Liver (tissue), 9 donors: Measurements from ENCODE around the gene KRT36. TPM values are rescaled to one million over a fixed set of nuclear protein-coding genes. Genes with fewer than 3 reads are reported as not detected.

Source experiments
- DNase-seq: peaks from one replicate; pipeline ENCODE4 v3.0.0-alpha.2; 2017; ENCODE audit warnings: low spot score
- H3K27ac ChIP-seq, 2 donors: one replicate each; pipeline ENCODE4 v1.7.0; 2013; ENCODE audit warnings: inconsistent platforms in 2 of 2, low read length in 2 of 2, control low read depth in 1 of 2, low read depth in 1 of 2, mild to moderate bottlenecking in 1 of 2
- H3K27me3 ChIP-seq, 4 donors: one replicate each; pipeline versions ENCODE4 v1.6.1 to v1.7.0; 2013; ENCODE audit warnings: low read length in 3 of 4, inconsistent platforms in 1 of 4, mild to moderate bottlenecking in 1 of 4, moderate library complexity in 1 of 4; ENCODE audit not compliant: control insufficient read depth in 4 of 4, insufficient read depth in 4 of 4
- H3K36me3 ChIP-seq, 4 donors: one replicate each; pipeline versions ENCODE4 v1.6.1 to v1.7.0; 2013; ENCODE audit warnings: low read length in 3 of 4, mild to moderate bottlenecking in 3 of 4, low read depth in 1 of 4, moderate library complexity in 1 of 4; ENCODE audit not compliant: control insufficient read depth in 4 of 4, insufficient read depth in 3 of 4
- H3K4me1 ChIP-seq, 4 donors: one replicate each; pipeline versions ENCODE4 v1.6.1 to v1.7.0; 2013; ENCODE audit warnings: low read length in 3 of 4, mild to moderate bottlenecking in 3 of 4, moderate library complexity in 1 of 4; ENCODE audit not compliant: control insufficient read depth in 4 of 4, insufficient read depth in 4 of 4
- H3K4me3 ChIP-seq, 3 donors: one replicate each; pipeline versions ENCODE4 v1.6.1 to v1.7.0; 2013; ENCODE audit warnings: low read length in 3 of 3, control low read depth in 1 of 3, low read depth in 1 of 3, mild to moderate bottlenecking in 1 of 3
- H3K9ac ChIP-seq, 2 donors: one replicate each; pipeline ENCODE4 v1.7.0; 2013; ENCODE audit warnings: low read length in 2 of 2, mild to moderate bottlenecking in 2 of 2, moderate library complexity in 2 of 2, control low read depth in 1 of 2, low read depth in 1 of 2
- H3K9me3 ChIP-seq, 4 donors: one replicate each; pipeline versions ENCODE4 v1.6.1 to v1.7.0; 2013; ENCODE audit warnings: low read length in 3 of 4; ENCODE audit not compliant: control insufficient read depth in 4 of 4
- ATF3 ChIP-seq: IDR thresholded peaks from 2 replicates; pipeline ENCODE4 v1.6.1; 2016; ENCODE audit warnings: antibody characterized with exemption
- EGR1 ChIP-seq, 2 donors: IDR thresholded peaks; 2 replicates each; pipeline ENCODE4 v1.6.1; 2016 to 2018; ENCODE audit warnings: antibody characterized with exemption in 2 of 2, low read depth in 2 of 2
- FOXA1 ChIP-seq: IDR thresholded peaks from 2 replicates; pipeline ENCODE4 v1.6.1; 2016; ENCODE audit warnings: antibody characterized with exemption
- FOXA2 ChIP-seq: IDR thresholded peaks from 2 replicates; pipeline ENCODE4 v1.6.1; 2016; ENCODE audit warnings: antibody characterized with exemption
- GABPA ChIP-seq, 2 donors: IDR thresholded peaks in 1 of 2; conservative IDR thresholded peaks in 1 of 2; 2 replicates each; pipeline ENCODE4 v1.6.1; 2016; ENCODE audit warnings: antibody characterized with exemption in 2 of 2, mild to moderate bottlenecking in 1 of 2, moderate library complexity in 1 of 2
- HNF4A ChIP-seq, 2 donors: conservative IDR thresholded peaks; 2 replicates each; pipeline ENCODE4 v1.6.1; 2016; ENCODE audit warnings: antibody characterized with exemption in 2 of 2, mild to moderate bottlenecking in 2 of 2
- HNF4G ChIP-seq: IDR thresholded peaks from 2 replicates; pipeline ENCODE4 v1.6.1; 2016; ENCODE audit warnings: antibody characterized with exemption
- JUND ChIP-seq, 2 donors: IDR thresholded peaks; 2 replicates each; pipeline ENCODE4 v1.6.1; 2016; ENCODE audit warnings: antibody characterized with exemption in 2 of 2
- NR2F2 ChIP-seq: IDR thresholded peaks from 2 replicates; pipeline ENCODE4 v1.6.1; 2016; ENCODE audit warnings: antibody characterized with exemption
- RAD21 ChIP-seq, 2 donors: IDR thresholded peaks; 2 replicates each; pipeline ENCODE4 v1.6.1; 2016; ENCODE audit warnings: antibody characterized with exemption in 2 of 2, mild to moderate bottlenecking in 2 of 2
- REST ChIP-seq: IDR thresholded peaks from 2 replicates; pipeline ENCODE4 v1.6.1; 2016; ENCODE audit warnings: antibody characterized with exemption, mild to moderate bottlenecking
- RXRA ChIP-seq, 2 donors: IDR thresholded peaks; 2 replicates each; pipeline ENCODE4 v1.6.1; 2017 to 2018; ENCODE audit warnings: antibody characterized with exemption in 2 of 2, mild to moderate bottlenecking in 1 of 2
- SP1 ChIP-seq: IDR thresholded peaks from 2 replicates; pipeline ENCODE4 v1.6.1; 2018; ENCODE audit warnings: antibody characterized with exemption, mild to moderate bottlenecking
- TAF1 ChIP-seq: conservative IDR thresholded peaks from 2 replicates; pipeline ENCODE4 v1.6.1; 2016; ENCODE audit warnings: antibody characterized with exemption, mild to moderate bottlenecking
- YY1 ChIP-seq: IDR thresholded peaks from 2 replicates; pipeline ENCODE4 v1.6.1; 2016; ENCODE audit warnings: antibody characterized with exemption, mild to moderate bottlenecking
- WGBS: extraction: QIAGEN DNeasy Blood & Tissue Kit; methylation state at CpG from one replicate; pipeline ENCODE4 v1.1.7; 2013; 5-methylcytosine and 5-hydroxymethylcytosine counted together
- polyA plus RNA-seq, 2 donors: library from polyadenylated mRNA; stranded (reverse) in 1 of 2; unstranded in 1 of 2; fragments of 200-250 nt in 1 of 2; fragments of >200 nt in 1 of 2; fragmentation: Nextera tagmentation in 1 of 2; extraction: Ambion mirVana in 1 of 2; gene quantifications; one replicate each; pipeline versions ENCODE4 v1.2.1 to v1.2.3, GENCODE V29; 2013 to 2015
- total RNA-seq, 2 donors: library from RNA; depleted of rRNA; stranded (reverse); fragments of >200 nt; gene quantifications; one replicate each; pipeline ENCODE4 v1.2.3, GENCODE V29; 2014
- TF ChIP-seq, protein P1 (sequence below): IDR thresholded peaks from 2 replicates; pipeline ENCODE4 v1.6.1; 2016; ENCODE audit warnings: antibody characterized with exemption
- TF ChIP-seq, protein P2 (sequence below): fragments of 150-350 bp; IDR thresholded peaks from 2 replicates; pipeline ENCODE4 v1.5.1; 2017; ENCODE audit warnings: improper control_type of control experiment, low read depth, low read length; ENCODE audit not compliant: missing input control
- TF ChIP-seq, protein P3 (sequence below): IDR thresholded peaks from 2 replicates; pipeline ENCODE4 v1.6.1; 2016; ENCODE audit warnings: antibody characterized with exemption
- donor health status: healthy.
- donor health status: healthy.
- donor health status: healthy.
- donor health status: healthy.
- donor health status: healthy.

KRT36 gene
- total and polyA plus RNA-seq, 4 donors: 0.05 TPM; not detected in 3

DNA sequence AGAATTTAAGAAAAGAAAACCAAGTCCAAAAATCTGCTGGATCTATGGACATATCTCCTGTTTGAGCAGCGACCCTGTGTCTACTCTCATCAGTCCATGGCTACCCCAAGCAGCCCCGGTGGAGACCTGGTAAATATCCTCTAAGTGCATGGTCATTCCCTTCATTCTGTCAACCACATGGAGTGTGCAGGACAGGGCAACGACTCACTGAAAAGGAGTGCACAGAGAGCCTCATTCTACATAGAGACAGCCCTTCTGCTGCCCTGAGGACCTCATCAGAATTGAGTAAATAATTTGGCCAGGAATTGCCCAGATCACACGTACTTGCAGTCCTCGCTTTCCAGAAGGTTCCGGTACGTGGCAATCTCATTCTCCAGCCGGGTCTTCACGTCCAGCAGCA, 51.9 kb downstream of the KRT36 start:
- H3K4me3 ChIP-seq: no peak overlapping the region
- H3K9ac ChIP-seq: no peak overlapping the region
- TF ChIP-seq RAD21 (IDR thresholded peaks at IDR 0.05) (no peak), FOXA1 (no peak), REST (no peak), YY1 (no peak), TAF1 (no peak), HNF4G (no peak), EGR1 (IDR thresholded peaks at IDR 0.05; ENCODE audit: low read depth in 2 of 2) (no peak), ATF3 (no peak), NR2F2 (no peak), JUND (IDR thresholded peaks at IDR 0.05) (no peak), FOXA2 (no peak), SP1 (no peak), GABPA (IDR thresholded peaks at IDR 0.05 in 1 of 2, conservative IDR thresholded peaks at IDR 0.05 in 1 of 2) (no peak)
- TF ChIP-seq, protein P1, sequence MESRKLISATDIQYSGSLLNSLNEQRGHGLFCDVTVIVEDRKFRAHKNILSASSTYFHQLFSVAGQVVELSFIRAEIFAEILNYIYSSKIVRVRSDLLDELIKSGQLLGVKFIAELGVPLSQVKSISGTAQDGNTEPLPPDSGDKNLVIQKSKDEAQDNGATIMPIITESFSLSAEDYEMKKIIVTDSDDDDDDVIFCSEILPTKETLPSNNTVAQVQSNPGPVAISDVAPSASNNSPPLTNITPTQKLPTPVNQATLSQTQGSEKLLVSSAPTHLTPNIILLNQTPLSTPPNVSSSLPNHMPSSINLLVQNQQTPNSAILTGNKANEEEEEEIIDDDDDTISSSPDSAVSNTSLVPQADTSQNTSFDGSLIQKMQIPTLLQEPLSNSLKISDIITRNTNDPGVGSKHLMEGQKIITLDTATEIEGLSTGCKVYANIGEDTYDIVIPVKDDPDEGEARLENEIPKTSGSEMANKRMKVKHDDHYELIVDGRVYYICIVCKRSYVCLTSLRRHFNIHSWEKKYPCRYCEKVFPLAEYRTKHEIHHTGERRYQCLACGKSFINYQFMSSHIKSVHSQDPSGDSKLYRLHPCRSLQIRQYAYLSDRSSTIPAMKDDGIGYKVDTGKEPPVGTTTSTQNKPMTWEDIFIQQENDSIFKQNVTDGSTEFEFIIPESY: no peak
- TF ChIP-seq, protein P2, sequence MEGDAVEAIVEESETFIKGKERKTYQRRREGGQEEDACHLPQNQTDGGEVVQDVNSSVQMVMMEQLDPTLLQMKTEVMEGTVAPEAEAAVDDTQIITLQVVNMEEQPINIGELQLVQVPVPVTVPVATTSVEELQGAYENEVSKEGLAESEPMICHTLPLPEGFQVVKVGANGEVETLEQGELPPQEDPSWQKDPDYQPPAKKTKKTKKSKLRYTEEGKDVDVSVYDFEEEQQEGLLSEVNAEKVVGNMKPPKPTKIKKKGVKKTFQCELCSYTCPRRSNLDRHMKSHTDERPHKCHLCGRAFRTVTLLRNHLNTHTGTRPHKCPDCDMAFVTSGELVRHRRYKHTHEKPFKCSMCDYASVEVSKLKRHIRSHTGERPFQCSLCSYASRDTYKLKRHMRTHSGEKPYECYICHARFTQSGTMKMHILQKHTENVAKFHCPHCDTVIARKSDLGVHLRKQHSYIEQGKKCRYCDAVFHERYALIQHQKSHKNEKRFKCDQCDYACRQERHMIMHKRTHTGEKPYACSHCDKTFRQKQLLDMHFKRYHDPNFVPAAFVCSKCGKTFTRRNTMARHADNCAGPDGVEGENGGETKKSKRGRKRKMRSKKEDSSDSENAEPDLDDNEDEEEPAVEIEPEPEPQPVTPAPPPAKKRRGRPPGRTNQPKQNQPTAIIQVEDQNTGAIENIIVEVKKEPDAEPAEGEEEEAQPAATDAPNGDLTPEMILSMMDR: no peak
- H3K36me3 ChIP-seq: no peaks in the 10 kb centered on the region
- H3K4me1 ChIP-seq: no peaks in the 10 kb centered on the region
- WGBS: 86% methylated on average over 9 of the region's 9 CpGs
- no peaks in the 10 kb centered on the region for H3K9me3 ChIP-seq
- H3K27ac ChIP-seq: no peak overlapping the region
- DNase-seq: no peak
- H3K27me3 ChIP-seq: peaks cover 0 to 6% (median 0%) of the 10 kb centered on the region in 4 donors

DNA sequence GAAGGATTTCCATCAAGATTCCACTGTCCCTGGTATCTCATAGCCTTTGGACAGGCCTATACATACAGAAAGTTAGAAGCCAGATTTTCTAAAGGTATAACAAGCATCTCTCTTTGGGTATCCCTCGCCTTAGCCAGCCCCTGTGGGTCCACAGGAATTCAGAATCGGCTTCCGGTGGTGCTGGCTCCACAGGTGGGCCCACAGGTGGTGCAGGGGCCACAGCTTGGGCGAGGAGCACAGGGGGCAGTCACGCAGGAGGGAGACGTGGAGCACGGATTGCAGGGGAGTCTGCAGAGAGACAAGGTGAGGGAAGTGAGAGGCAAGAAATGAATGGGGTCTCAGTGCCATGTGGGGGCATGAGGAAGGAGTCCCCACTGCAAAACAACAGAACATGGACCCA, 52.5 kb downstream of the KRT36 start:
- Histone ChIP-seq H3K9ac (no peak overlapping the region), H3K9me3 (no peaks in the 10 kb centered on the region), H3K27me3 (peaks cover 0 to 6% (median 0%) of the 10 kb centered on the region in 4 donors), H3K4me3 (no peak overlapping the region), H3K36me3 (no peaks in the 10 kb centered on the region), H3K4me1 (no peaks in the 10 kb centered on the region), H3K27ac (no peak overlapping the region)
- no peak for DNase-seq
- 79% methylated on average over 7 of the region's 7 CpGs for WGBS
- TF ChIP-seq JUND (IDR thresholded peaks at IDR 0.05) (no peak), EGR1 (IDR thresholded peaks at IDR 0.05; ENCODE audit: low read depth in 2 of 2) (no peak), TAF1 (no peak), NR2F2 (no peak), REST (no peak), ATF3 (no peak), HNF4A (conservative IDR thresholded peaks at IDR 0.05) (no peak), RXRA (IDR thresholded peaks at IDR 0.05) (no peak), YY1 (no peak), FOXA2 (no peak)
- TF ChIP-seq, protein P1: no peak
- TF ChIP-seq, protein P3, sequence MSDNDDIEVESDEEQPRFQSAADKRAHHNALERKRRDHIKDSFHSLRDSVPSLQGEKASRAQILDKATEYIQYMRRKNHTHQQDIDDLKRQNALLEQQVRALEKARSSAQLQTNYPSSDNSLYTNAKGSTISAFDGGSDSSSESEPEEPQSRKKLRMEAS: no peak
